GM19395 (cell line): ENCODE results near the gene ERG28.
"Not testable (repeated sequence)": the region's sequence is repeated elsewhere in the genome, so short reads cannot be mapped to it uniquely, and the experiment has no call there.

ENCODE experiments used
- ATAC-seq: cut with Tn5 transposase; IDR thresholded peaks from one replicate; pipeline ENCODE4 v1.9.1; 2021; ENCODE audit warnings: mild to moderate bottlenecking, moderate library complexity; ENCODE audit not compliant: unreplicated experiment

ERG28 gene

GRCh38 chr14:75626863-75627262 lies 33.8 kb downstream of the ERG28 start:
- ATAC-seq = no peak

- no peak for ATAC-seq
Observed at GRCh38 chr14:75626396-75626795, 34.3 kb downstream of the ERG28 start.

- no peak for ATAC-seq
Observed at GRCh38 chr14:75625034-75625433, 35.6 kb downstream of the ERG28 start.

GRCh38 chr14:75619548-75619947 lies 41.1 kb downstream of the ERG28 start:
- ATAC-seq = no peak

- no peak for ATAC-seq
Observed at GRCh38 chr14:75615200-75615599, 45.5 kb downstream of the ERG28 start.

- ATAC-seq = no peak
Observed at GRCh38 chr14:75614179-75614578, 46.5 kb downstream of the ERG28 start.

- no peak for ATAC-seq
Observed at GRCh38 chr14:75612157-75612556, 48.5 kb downstream of the ERG28 start.

GRCh38 chr14:75610834-75611233 lies 49.8 kb downstream of the ERG28 start:
- no peak for ATAC-seq

- no peak for ATAC-seq
Observed at GRCh38 chr14:75609606-75610475, 50.8 kb downstream of the ERG28 start.

- ATAC-seq = no peak
Observed at GRCh38 chr14:75609116-75609515, 51.6 kb downstream of the ERG28 start.

GRCh38 chr14:75607842-75608640 lies 52.6 kb downstream of the ERG28 start:
- no peak for ATAC-seq

- ATAC-seq = no peak
Observed at GRCh38 chr14:75607044-75607443, 53.6 kb downstream of the ERG28 start.

- no peak for ATAC-seq
Observed at GRCh38 chr14:75605916-75606315, 54.8 kb downstream of the ERG28 start.

- ATAC-seq = no peak
Observed at GRCh38 chr14:75604979-75605851, 55.5 kb downstream of the ERG28 start.

- ATAC-seq = no peak
Observed at GRCh38 chr14:75602503-75602902, 58.2 kb downstream of the ERG28 start.

GRCh38 chr14:75601061-75601460 lies 59.6 kb downstream of the ERG28 start:
- ATAC-seq = not testable (repeated sequence)

GRCh38 chr14:75600100-75600499 lies 60.6 kb downstream of the ERG28 start:
- not testable (repeated sequence) for ATAC-seq
